Neural cell (in vitro differentiated cells): ENCODE measurements around the gene TRPM2. TPM values are rescaled to one million over a fixed set of nuclear protein-coding genes. Genes with fewer than 3 reads are reported as not detected.

Experiments used
- H2AFZ ChIP-seq: fragments of 200-600, 300-800 bp; sonication (generic), shearing (Covaris generic); 2 replicates; pipeline ENCODE4 v1.6.0; 2014; ENCODE audit warnings: low read depth, mild to moderate bottlenecking, antibody characterized with exemption, low read length, moderate library complexity
- H3F3A ChIP-seq: fragments of 200-600 bp; shearing (Covaris generic); 2 replicates; pipeline ENCODE4 v1.6.1; 2016; ENCODE audit warnings: mild to moderate bottlenecking, moderate library complexity, mixed read lengths, antibody characterized with exemption, low read length; ENCODE audit not compliant: insufficient read depth, poor library complexity, severe bottlenecking
- H3K27ac ChIP-seq: fragments of 200-600, 300-800 bp; sonication (generic), shearing (Covaris generic); 2 replicates; pipeline ENCODE4 v1.5.1; 2014; ENCODE audit warnings: mild to moderate bottlenecking, low read length, moderate library complexity
- H3K27me3 ChIP-seq: fragments of 300-800, 200-600 bp; sonication (generic), shearing (Covaris generic); 2 replicates; pipeline ENCODE4 v1.6.0; 2014; ENCODE audit warnings: mild to moderate bottlenecking, low read depth, low read length, moderate library complexity; ENCODE audit not compliant: insufficient read depth
- H3K36me3 ChIP-seq: fragments of 300-800, 200-600 bp; sonication (generic), shearing (Covaris generic); 2 replicates; pipeline ENCODE4 v1.5.1; 2014; ENCODE audit warnings: mild to moderate bottlenecking, antibody characterized with exemption, low read length, moderate library complexity; ENCODE audit not compliant: insufficient read depth
- H3K4me2 ChIP-seq: fragments of 300-800, 200-600 bp; sonication (generic), shearing (Covaris generic); 2 replicates; pipeline ENCODE4 v1.6.0; 2014; ENCODE audit warnings: mild to moderate bottlenecking, low read length
- H3K4me3 ChIP-seq: fragments of 300-800, 200-600 bp; sonication (generic), shearing (Covaris generic); 2 replicates; pipeline ENCODE4 v1.5.1; 2014; ENCODE audit warnings: mild to moderate bottlenecking, low read length, moderate library complexity
- H3K79me2 ChIP-seq: fragments of 200-600 bp; shearing (Covaris generic); replicated peaks from 2 replicates; pipeline ENCODE4 v1.6.0; 2014; ENCODE audit warnings: mild to moderate bottlenecking, low read length, moderate library complexity; ENCODE audit not compliant: insufficient read depth
- H3K9ac ChIP-seq: fragments of 300-800, 200-600 bp; sonication (generic), shearing (Covaris generic); 2 replicates; pipeline ENCODE4 v1.6.1; 2016; ENCODE audit warnings: mild to moderate bottlenecking, low read length, mixed read lengths
- H3K9me2 ChIP-seq: fragments of 200-600 bp; shearing (Covaris generic); 2 replicates; pipeline ENCODE4 v1.6.1; 2016; ENCODE audit warnings: mild to moderate bottlenecking, low read length, mixed read lengths; ENCODE audit not compliant: insufficient read depth
- H3K9me3 ChIP-seq: fragments of 200-600, 300-800 bp; sonication (generic), shearing (Covaris generic); 2 replicates; pipeline ENCODE4 v1.6.1; 2016; ENCODE audit warnings: mild to moderate bottlenecking, mixed run types, low read length, moderate library complexity, mixed read lengths
- H4K20me1 ChIP-seq: fragments of 200-600 bp; shearing (Covaris generic); 2 replicates; pipeline ENCODE4 v1.6.1; 2016; ENCODE audit warnings: mild to moderate bottlenecking, mixed run types; ENCODE audit not compliant: insufficient read depth
- CTCF ChIP-seq: fragments of 450-650 bp; IDR thresholded peaks from 2 replicates; pipeline ENCODE4 v1.5.1; 2014; ENCODE audit warnings: antibody characterized with exemption, mild to moderate bottlenecking, moderate library complexity; ENCODE audit not compliant: poor library complexity, severe bottlenecking
- EP300 ChIP-seq: fragments of 450-650 bp; conservative IDR thresholded peaks from 2 replicates; pipeline ENCODE4 v1.6.1; 2014; ENCODE audit warnings: antibody characterized with exemption, mild to moderate bottlenecking, moderate library complexity; ENCODE audit not compliant: poor library complexity, severe bottlenecking
- EZH2 ChIP-seq: fragments of 200-600, 300-800 bp; shearing (Covaris generic), sonication (generic); IDR thresholded peaks from 2 replicates; pipeline ENCODE4 v1.6.1; 2014; ENCODE audit warnings: antibody characterized with exemption, low read length, borderline replicate concordance, mild to moderate bottlenecking; ENCODE audit not compliant: insufficient read depth, poor library complexity, severe bottlenecking
- MXI1 ChIP-seq: fragments of 450-650 bp; conservative IDR thresholded peaks from 2 replicates; pipeline ENCODE4 v1.6.1; 2014; ENCODE audit warnings: antibody characterized with exemption, mild to moderate bottlenecking; ENCODE audit not compliant: poor library complexity, severe bottlenecking
- POLR2AphosphoS5 ChIP-seq: IDR thresholded peaks from 2 replicates; pipeline ENCODE4 v1.6.1; 2012
- RAD21 ChIP-seq: fragments of 450-650 bp; conservative IDR thresholded peaks from 2 replicates; pipeline ENCODE4 v1.6.1; 2014; ENCODE audit warnings: antibody characterized with exemption, mild to moderate bottlenecking, moderate library complexity
- REST ChIP-seq: IDR thresholded peaks from 2 replicates; pipeline ENCODE4 v1.6.1; 2012; ENCODE audit warnings: borderline replicate concordance
- SMC3 ChIP-seq: fragments of 450-650 bp; conservative IDR thresholded peaks from 2 replicates; pipeline ENCODE4 v1.6.1; 2014; ENCODE audit warnings: antibody characterized with exemption, mild to moderate bottlenecking, moderate library complexity; ENCODE audit not compliant: poor library complexity
- TAF1 ChIP-seq: IDR thresholded peaks from 2 replicates; pipeline ENCODE4 v1.6.1; 2012; ENCODE audit warnings: low read depth
- polyA plus RNA-seq: library from polyadenylated mRNA; depleted of rRNA; stranded (reverse); fragments of >200 nt; gene quantifications from 2 replicates; pipeline ENCODE4 v1.2.3, GENCODE V29; 2014

The TRPM2 gene
- polyA plus RNA-seq, 1 donor from 2014 or later, result 0.14 TPM

- Histone ChIP-seq H2AFZ (no peak overlapping the region), H3K9me2 (no peaks in the 10 kb centered on the region), H3K4me3 (no peak overlapping the region), H3K36me3 (no peaks in the 10 kb centered on the region), H3F3A (no peaks in the 10 kb centered on the region), H4K20me1 (no peaks in the 10 kb centered on the region), H3K27ac (no peak overlapping the region), H3K9ac (no peak overlapping the region), H3K79me2 (no peaks in the 10 kb centered on the region), H3K4me2 (no peak overlapping the region), H3K27me3 (peaks cover 35% of the 10 kb centered on the region), H3K9me3 (no peaks in the 10 kb centered on the region)
- TF ChIP-seq TAF1 (no peak), MXI1 (no peak), REST (no peak), EZH2 (no peak), RAD21 (no peak), EP300 (no peak), SMC3 (no peak), POLR2AphosphoS5 (no peak), CTCF (no peak)
These were observed 5.4 kb upstream of the TRPM2 start for GRCh38 chr21:44347911-44348451.

- no peak overlapping the region for H3K27ac ChIP-seq
- H3K9me2 ChIP-seq, result no peaks in the 10 kb centered on the region
- no peaks in the 10 kb centered on the region for H3K9me3 ChIP-seq
- no peak overlapping the region for H3K9ac ChIP-seq
- H3K27me3 ChIP-seq, result peaks cover 35% of the 10 kb centered on the region
- no peak overlapping the region for H3K4me3 ChIP-seq
- H3K79me2 ChIP-seq, result no peaks in the 10 kb centered on the region
- no peak overlapping the region for H3K4me2 ChIP-seq
- H3F3A ChIP-seq, result no peaks in the 10 kb centered on the region
- no peaks in the 10 kb centered on the region for H4K20me1 ChIP-seq
- TF ChIP-seq RAD21, result no peak
- no peak for TF ChIP-seq EZH2
- no peak for TF ChIP-seq MXI1
- TF ChIP-seq CTCF, result no peak
- no peak for TF ChIP-seq SMC3
- no peaks in the 10 kb centered on the region for H3K36me3 ChIP-seq
- H2AFZ ChIP-seq, result no peak overlapping the region
These were observed 4.6 kb upstream of the TRPM2 start for GRCh38 chr21:44348861-44349260.
